Measurements from ENCODE around the gene FNIP2. TPM values are rescaled to one million over a fixed set of nuclear protein-coding genes. Genes with fewer than 3 reads are reported as not detected.
A peak's percentile ranks its signal among the peaks of the same experiment; 100 is the strongest.

FNIP2 gene
- total and polyA plus RNA-seq, 2 experiments from 2014 or later, result 1.8 to 22.4 TPM

DNA sequence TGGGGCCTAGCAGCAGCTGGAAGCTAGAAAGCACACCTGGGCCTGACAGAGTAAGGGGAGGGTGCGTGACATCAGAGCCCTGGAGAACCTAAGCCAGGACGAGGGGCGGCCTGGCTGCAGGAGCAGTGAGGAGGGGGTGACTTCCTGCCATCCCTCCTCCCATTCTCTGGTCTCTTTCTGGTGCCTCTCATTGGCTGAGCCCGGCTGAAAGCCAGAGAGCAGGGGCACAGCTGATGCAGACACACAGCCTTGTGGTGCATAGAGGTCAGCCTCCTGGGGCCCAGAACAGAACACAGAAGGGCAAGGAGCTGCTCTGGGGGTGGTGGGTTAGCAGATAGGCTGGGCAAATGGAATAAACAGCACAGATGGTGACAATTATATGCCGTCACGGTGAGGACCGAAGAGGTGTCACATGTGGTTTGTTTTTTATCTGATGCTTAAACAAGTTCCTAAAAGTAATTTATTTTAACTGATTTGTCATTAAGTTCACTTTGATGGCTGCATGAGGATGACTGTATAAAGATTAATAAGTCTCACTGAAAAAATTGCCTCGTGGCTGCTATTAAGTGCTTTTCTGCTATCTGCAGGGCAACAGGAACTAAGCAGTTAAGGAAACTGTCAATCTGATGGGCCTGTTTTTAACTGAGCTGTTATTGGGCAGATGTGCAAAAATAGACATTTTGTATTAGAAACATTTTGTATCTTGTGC lies 102.0 kb downstream of the FNIP2 start:
- TF ChIP-seq EZH2phosphoT487 (IDR thresholded peaks at IDR 0.05; ENCODE audit: insufficient read depth, low read depth) (no peak), EZH2 (IDR thresholded peaks at IDR 0.05; ENCODE audit: insufficient read depth, poor library complexity, severe bottlenecking) (no peak)
- in situ Hi-C loops (cut with MboI), result loop anchor here (10.0 kb wide), 1 partner anchor 334 kb away; no protein-coding TSS in a partner anchor

DNA sequence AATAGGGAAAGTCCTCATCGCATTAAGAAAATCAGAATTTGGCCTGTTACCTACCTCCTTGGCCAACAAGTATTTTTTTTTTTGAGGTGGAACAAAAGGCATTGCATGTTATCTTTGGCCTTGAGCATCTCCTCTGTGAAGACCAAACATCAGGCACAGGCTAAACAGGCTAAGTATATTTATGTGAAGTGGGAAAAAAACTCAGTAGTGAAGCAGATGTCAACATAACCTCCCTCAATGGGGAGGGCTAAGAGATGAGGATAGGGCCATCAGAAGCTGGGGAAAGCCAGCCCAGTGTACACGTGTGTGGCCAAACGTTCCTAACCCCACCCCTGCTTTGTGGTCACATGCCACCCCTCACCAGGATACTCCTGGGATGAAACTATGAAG lies 102.5 kb downstream of the FNIP2 start:
- no peak for DNase-seq
- TF ChIP-seq EZH2 (IDR thresholded peaks at IDR 0.05; ENCODE audit: insufficient read depth, poor library complexity, severe bottlenecking), result no peak
- TF ChIP-seq EZH2phosphoT487 (IDR thresholded peaks at IDR 0.05; ENCODE audit: insufficient read depth, low read depth), result no peak

More for the DNA sequence above, 102.0 kb downstream of the FNIP2 start:
- Histone ChIP-seq H3K36me3 (ENCODE audit: low read depth) (peaks cover 8% of the 10 kb centered on the region; the same call in 1 of the 2 replicates), H3K9me3 (ENCODE audit: low read depth) (no peaks in the 10 kb centered on the region), H3K4me2 (ENCODE audit: unreplicated experiment) (no peak overlapping the region), H3K27me3 (replicated peaks; ENCODE audit: insufficient read depth) (peaks cover under 1% of the 10 kb centered on the region; the same call in 1 of the 2 replicates), H3K27ac (no peak overlapping the region), H3K9me2 (ENCODE audit: insufficient read depth) (no peaks in the 10 kb centered on the region), H2AFZ (no peak overlapping the region), H3F3A (ENCODE audit: insufficient read depth) (peaks cover 17% of the 10 kb centered on the region; the same call in 1 of the 2 replicates), H4K20me1 (ENCODE audit: insufficient read depth) (no peaks in the 10 kb centered on the region; the same call in 1 of the 2 replicates), H3K79me2 (ENCODE audit: insufficient read depth) (no peaks in the 10 kb centered on the region), H3K4me1 (ENCODE audit: insufficient read depth) (peaks cover 8% of the 10 kb centered on the region), H3K9ac (no peak overlapping the region), H3K4me3 (no peak overlapping the region)
- WGBS, 2 experiments (ENCODE audit: low coverage in 1 of 2, low lambda C conversion rate in 2 of 2, missing lambda C conversion rate in 2 of 2), result 97 to 98% methylated on average over 8 of the region's 8 CpGs
- DNase-seq, result no peak

DNA sequence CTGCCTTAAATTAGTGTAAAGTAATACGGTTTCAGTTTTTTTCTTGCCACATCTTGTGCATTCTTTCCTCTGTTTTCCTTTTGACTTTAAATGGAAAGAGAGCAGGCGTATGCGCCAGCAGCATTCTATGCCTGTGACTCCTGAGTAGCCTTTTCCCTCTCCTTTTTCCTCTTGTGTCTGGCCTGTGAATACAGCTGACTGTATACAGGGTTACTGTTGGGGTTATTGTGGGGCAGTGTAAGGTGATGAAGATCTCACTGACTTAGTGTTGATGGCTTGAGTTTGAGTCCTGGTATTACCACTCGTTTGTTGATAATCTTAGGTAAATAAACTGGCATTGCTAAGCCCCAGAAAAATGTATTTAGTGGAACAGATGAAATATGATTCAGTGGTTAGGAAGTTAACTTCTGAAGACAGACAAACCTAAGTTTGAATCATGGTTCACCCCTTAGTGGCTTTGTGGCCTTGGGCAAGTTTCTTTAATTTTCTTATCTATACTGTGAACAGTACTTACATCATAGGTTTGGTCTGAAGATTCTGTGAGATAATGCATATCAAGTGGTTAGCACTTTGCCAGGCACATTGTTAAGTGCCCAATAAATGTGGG lies 105.1 kb downstream of the FNIP2 start:
- no peaks in the 10 kb centered on the region; the same call in 1 of the 2 replicates for H3K36me3 ChIP-seq (ENCODE audit: low read depth)

More for the DNA sequence above, 102.5 kb downstream of the FNIP2 start:
- H3K9me3 ChIP-seq (ENCODE audit: low read depth), result no peaks in the 10 kb centered on the region
- H3K4me3 ChIP-seq, result no peak overlapping the region
- H3K79me2 ChIP-seq (ENCODE audit: insufficient read depth), result no peaks in the 10 kb centered on the region
- H3K27ac ChIP-seq, result no peak overlapping the region
- H3K4me1 ChIP-seq (ENCODE audit: insufficient read depth), result peaks cover 8% of the 10 kb centered on the region
- H3K9ac ChIP-seq, result no peak overlapping the region
- in situ Hi-C loops (cut with MboI), result loop anchor here (10.0 kb wide), 1 partner anchor 333 kb away; no protein-coding TSS in a partner anchor
- no peaks in the 10 kb centered on the region for H3K9me2 ChIP-seq (ENCODE audit: insufficient read depth)
- 79 to 83% methylated on average over 3 of the region's 3 CpGs for WGBS, 2 experiments (ENCODE audit: low coverage in 1 of 2, low lambda C conversion rate in 2 of 2, missing lambda C conversion rate in 2 of 2)
- peaks cover 8% of the 10 kb centered on the region; the same call in 1 of the 2 replicates for H3K36me3 ChIP-seq (ENCODE audit: low read depth)
- H4K20me1 ChIP-seq (ENCODE audit: insufficient read depth), result no peaks in the 10 kb centered on the region; the same call in 1 of the 2 replicates
- H3K4me2 ChIP-seq (ENCODE audit: unreplicated experiment), result no peak overlapping the region
- peaks cover 17% of the 10 kb centered on the region; the same call in 1 of the 2 replicates for H3F3A ChIP-seq (ENCODE audit: insufficient read depth)
- no peak overlapping the region for H2AFZ ChIP-seq
- peaks cover 6% of the 10 kb centered on the region for H3K27me3 ChIP-seq (replicated peaks; ENCODE audit: insufficient read depth)

DNA sequence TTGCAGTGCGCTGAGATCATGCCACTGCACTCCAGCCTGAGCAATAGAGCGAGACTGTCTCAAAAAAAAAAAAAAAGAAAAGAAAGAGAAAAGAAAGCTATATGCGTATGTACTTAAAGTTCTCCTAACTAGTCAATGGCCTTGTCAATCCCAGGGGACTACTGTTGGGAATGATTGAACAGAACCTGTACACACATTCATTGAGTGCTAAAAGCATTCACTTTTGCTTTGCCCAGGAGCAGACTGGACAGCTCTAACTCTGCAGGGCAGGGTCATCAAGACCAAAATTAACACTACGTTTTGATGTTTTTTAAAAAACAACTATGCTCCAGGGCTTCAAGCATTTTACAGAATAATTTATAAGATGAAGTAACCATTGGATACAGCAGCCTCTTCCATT lies 106.2 kb downstream of the FNIP2 start:
- no peaks in the 10 kb centered on the region for H3K9me2 ChIP-seq (ENCODE audit: insufficient read depth)
- peaks cover 8% of the 10 kb centered on the region for H3K4me1 ChIP-seq (ENCODE audit: insufficient read depth)
- H3K4me2 ChIP-seq (ENCODE audit: unreplicated experiment), result no peak overlapping the region
- peaks cover 17% of the 10 kb centered on the region; the same call in 1 of the 2 replicates for H3F3A ChIP-seq (ENCODE audit: insufficient read depth)
- peaks cover 9% of the 10 kb centered on the region for H3K27me3 ChIP-seq (replicated peaks; ENCODE audit: insufficient read depth)
- 91 to 100% methylated on average over 3 to 4 of the region's 4 CpGs for WGBS, 2 experiments (ENCODE audit: low coverage in 1 of 2, low lambda C conversion rate in 2 of 2, missing lambda C conversion rate in 2 of 2)
- no peak overlapping the region for H3K4me3 ChIP-seq
- H4K20me1 ChIP-seq (ENCODE audit: insufficient read depth), result no peaks in the 10 kb centered on the region; the same call in 1 of the 2 replicates
- H3K79me2 ChIP-seq (ENCODE audit: insufficient read depth), result no peaks in the 10 kb centered on the region
- H3K9ac ChIP-seq, result no peak overlapping the region
- H3K27ac ChIP-seq, result no peak overlapping the region
- H2AFZ ChIP-seq, result no peak overlapping the region
- in situ Hi-C loops (cut with MboI), result loop anchor here (10.0 kb wide), 1 partner anchor 330 kb away; no protein-coding TSS in a partner anchor
- no peaks in the 10 kb centered on the region; the same call in 1 of the 2 replicates for H3K36me3 ChIP-seq (ENCODE audit: low read depth)
- DNase-seq, result no peak
- no peaks in the 10 kb centered on the region for H3K9me3 ChIP-seq (ENCODE audit: low read depth)
- TF ChIP-seq EZH2phosphoT487 (IDR thresholded peaks at IDR 0.05; ENCODE audit: insufficient read depth, low read depth), result no peak
- TF ChIP-seq EZH2 (IDR thresholded peaks at IDR 0.05; ENCODE audit: insufficient read depth, poor library complexity, severe bottlenecking), result no peak

More for the DNA sequence above, 105.1 kb downstream of the FNIP2 start:
- in situ Hi-C loops (cut with MboI), result loop anchor here (10.0 kb wide), 1 partner anchor 331 kb away; no protein-coding TSS in a partner anchor
- H3F3A ChIP-seq (ENCODE audit: insufficient read depth), result peaks cover 17% of the 10 kb centered on the region; the same call in 1 of the 2 replicates
- no peaks in the 10 kb centered on the region; the same call in 1 of the 2 replicates for H4K20me1 ChIP-seq (ENCODE audit: insufficient read depth)
- H3K9ac ChIP-seq, result no peak overlapping the region
- no peaks in the 10 kb centered on the region for H3K79me2 ChIP-seq (ENCODE audit: insufficient read depth)
- H3K27me3 ChIP-seq (replicated peaks; ENCODE audit: insufficient read depth), result peaks cover 9% of the 10 kb centered on the region
- no peaks in the 10 kb centered on the region for H3K9me3 ChIP-seq (ENCODE audit: low read depth)
- WGBS, 2 experiments (ENCODE audit: low coverage in 1 of 2, low lambda C conversion rate in 2 of 2, missing lambda C conversion rate in 2 of 2), result 33 to 39% methylated on average over 4 of the region's 4 CpGs
- H3K9me2 ChIP-seq (ENCODE audit: insufficient read depth), result no peaks in the 10 kb centered on the region
- no peak for TF ChIP-seq EZH2 (IDR thresholded peaks at IDR 0.05; ENCODE audit: insufficient read depth, poor library complexity, severe bottlenecking)
- TF ChIP-seq EZH2phosphoT487 (IDR thresholded peaks at IDR 0.05; ENCODE audit: insufficient read depth, low read depth), result peak; percentile 100
- no peak overlapping the region for H2AFZ ChIP-seq
- DNase-seq, result peak; percentile 87
- H3K4me3 ChIP-seq, result no peak overlapping the region
- H3K4me2 ChIP-seq (ENCODE audit: unreplicated experiment), result peak overlapping the region; percentile 26
- peaks cover 8% of the 10 kb centered on the region for H3K4me1 ChIP-seq (ENCODE audit: insufficient read depth)
- peak overlapping the region; percentile 5; the same call in 1 of the 2 replicates for H3K27ac ChIP-seq
